ENCODE data around the gene LYZ. TPM values are rescaled to one million over a fixed set of nuclear protein-coding genes. Genes with fewer than 3 reads are reported as not detected.
"Not testable (repeated sequence)": the region's sequence is repeated elsewhere in the genome, so short reads cannot be mapped to it uniquely, and the experiment has no call there.

LYZ gene
- polyA plus RNA-seq, result 100 to 1,000 TPM in 1 of 3 donors, 10 to 100 TPM in 2; 14.3 to 257 (median 48.7) TPM

GRCh38 chr12:69348162-69348938 lies at the start of gene LYZ:
TSS of gene LYZ (plus strand) at chr12:69348381. CDS start at chr12:69348409, 28 bp downstream.
- no peak within 1 kb of the TSS for H3K27ac ChIP-seq (ENCODE audit: low read depth, low read length)
- WGBS, 3 donors, result 57 to 64% (median 63%) methylated on average over 4 of the region's 4 CpGs

- WGBS, 3 donors, result 83 to 92% (median 88%) methylated on average over 2 of the region's 2 CpGs
These were observed 49.2 kb upstream of the LYZ start for GRCh38 chr12:69298947-69299346.

GRCh38 chr12:69304284-69304683 lies 43.9 kb upstream of the LYZ start:
- 97 to 100% (median 97%) methylated on average over 1 of the region's 1 CpG for WGBS, 3 donors
- H3K27ac ChIP-seq (ENCODE audit: low read depth, low read length), result no peak overlapping the region

More at GRCh38 chr12:69298947-69299346, 49.2 kb upstream of the LYZ start:
- H3K27ac ChIP-seq (ENCODE audit: low read depth, low read length), result no peak overlapping the region

GRCh38 chr12:69309461-69309860 lies 38.7 kb upstream of the LYZ start:
- H3K27ac ChIP-seq (ENCODE audit: low read depth, low read length), result no peak overlapping the region
- WGBS, 3 donors, result 59 to 85% (median 77%) methylated on average over 3 of the region's 3 CpGs

DNA sequence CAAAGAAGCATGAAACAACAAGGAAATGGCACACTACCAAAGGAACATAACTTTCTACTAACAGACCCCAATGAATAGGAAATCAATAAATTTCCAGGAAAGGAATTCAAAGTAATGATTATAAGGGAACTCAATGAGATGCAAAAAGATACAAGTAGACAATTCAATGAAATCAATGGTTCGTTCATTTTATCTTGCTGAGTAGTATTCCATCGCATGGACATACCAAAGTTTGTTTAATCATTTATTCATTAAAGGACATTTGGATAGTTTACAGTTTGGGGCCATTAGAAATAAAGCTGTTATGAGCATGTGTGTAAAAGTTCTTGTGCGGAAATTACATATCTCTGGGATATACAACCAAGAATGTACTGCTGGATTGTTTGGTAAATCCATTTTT lies 35.0 kb upstream of the LYZ start:
- no peak overlapping the region for H3K27ac ChIP-seq (ENCODE audit: low read depth, low read length)
- 96 to 99% (median 98%) methylated on average over 3 of the region's 3 CpGs for WGBS, 3 donors

DNA sequence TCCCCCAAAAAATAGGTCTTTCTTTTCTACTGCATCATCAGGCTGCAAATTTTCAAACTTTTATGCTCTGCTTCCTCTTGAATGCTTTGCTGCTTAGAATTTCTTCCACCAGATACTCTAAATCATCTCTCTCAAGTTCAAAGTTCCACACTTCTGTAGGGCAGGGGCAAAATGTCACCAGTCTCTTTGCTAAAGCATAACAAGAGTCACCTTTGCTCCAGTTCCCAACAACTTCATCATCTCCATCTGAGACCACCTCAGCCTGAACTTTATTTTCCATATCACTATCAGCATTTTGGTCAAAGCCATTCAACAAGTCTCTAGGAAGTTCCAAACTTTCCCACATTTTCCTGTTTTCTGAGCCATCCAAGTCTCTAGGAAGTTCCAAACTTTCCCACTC lies 31.4 kb upstream of the LYZ start:
- H3K27ac ChIP-seq (ENCODE audit: low read depth, low read length), result not testable (repeated sequence)

GRCh38 chr12:69317233-69317632 lies 30.9 kb upstream of the LYZ start:
- not testable (repeated sequence) for H3K27ac ChIP-seq (ENCODE audit: low read depth, low read length)
- WGBS, 3 donors, result 78 to 90% (median 84%) methylated on average over 2 of the region's 2 CpGs

GRCh38 chr12:69318225-69318624 lies 30.0 kb upstream of the LYZ start:
- H3K27ac ChIP-seq (ENCODE audit: low read depth, low read length), result no peak overlapping the region
- 91 to 96% (median 94%) methylated on average over 2 of the region's 2 CpGs for WGBS, 3 donors

DNA sequence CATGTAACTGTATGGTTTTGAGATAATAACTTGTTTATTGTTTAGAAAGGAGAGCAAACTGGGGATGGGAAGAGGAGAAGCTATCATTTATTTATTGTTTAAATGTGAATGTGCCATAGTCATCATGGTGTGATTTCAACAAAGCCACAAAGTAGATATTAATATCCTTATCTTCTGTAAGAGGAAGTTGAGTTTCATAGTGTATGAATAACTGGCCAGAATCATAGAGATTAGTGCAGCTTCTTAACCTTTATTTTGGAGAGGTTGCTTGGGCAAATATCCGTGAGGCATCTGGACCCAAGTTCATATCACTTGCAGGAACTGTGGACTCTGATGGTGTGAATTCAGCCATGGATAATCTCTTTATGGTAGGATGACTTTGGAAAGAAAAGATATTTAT lies 26.8 kb upstream of the LYZ start:
- no peak overlapping the region for H3K27ac ChIP-seq (ENCODE audit: low read depth, low read length)
- 70 to 89% (median 83%) methylated on average over 1 of the region's 1 CpG for WGBS, 3 donors

GRCh38 chr12:69324797-69325466 lies 23.2 kb upstream of the LYZ start:
- 75 to 84% (median 76%) methylated on average over 2 of the region's 2 CpGs for WGBS, 3 donors
- H3K27ac ChIP-seq (ENCODE audit: low read depth, low read length), result no peak overlapping the region

DNA sequence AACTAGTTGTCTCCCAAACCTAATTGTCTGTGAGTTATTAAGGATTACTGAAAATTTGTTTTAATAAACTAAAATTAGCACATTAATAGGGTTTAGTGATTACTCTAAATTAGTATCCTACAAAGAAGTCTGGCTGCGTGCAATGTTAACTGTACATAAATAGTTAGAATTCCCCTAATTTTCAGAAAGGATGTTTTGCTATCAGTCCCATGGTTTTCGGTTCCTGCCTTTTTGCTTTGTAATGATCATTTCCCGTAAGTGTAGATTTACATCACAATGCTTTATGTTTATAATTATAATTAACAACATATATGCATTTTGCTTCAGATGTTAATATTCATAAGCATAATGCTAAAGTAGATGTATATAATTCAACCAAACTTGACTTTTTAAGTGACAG lies 19.8 kb upstream of the LYZ start:
- no peak overlapping the region for H3K27ac ChIP-seq (ENCODE audit: low read depth, low read length)
- WGBS, 3 donors, result 41 to 91% (median 58%) methylated on average over 3 of the region's 3 CpGs

- H3K27ac ChIP-seq (ENCODE audit: low read depth, low read length), result no peak overlapping the region
- 27 to 42% (median 39%) methylated on average over 8 of the region's 8 CpGs for WGBS, 3 donors
These were observed 18.3 kb upstream of the LYZ start for GRCh38 chr12:69329669-69330428.

GRCh38 chr12:69330475-69331473 lies 17.4 kb upstream of the LYZ start:
- H3K27ac ChIP-seq (ENCODE audit: low read depth, low read length), result no peak overlapping the region
- 2 to 6% (median 6%) methylated on average over 18 of the region's 18 CpGs for WGBS, 3 donors

DNA sequence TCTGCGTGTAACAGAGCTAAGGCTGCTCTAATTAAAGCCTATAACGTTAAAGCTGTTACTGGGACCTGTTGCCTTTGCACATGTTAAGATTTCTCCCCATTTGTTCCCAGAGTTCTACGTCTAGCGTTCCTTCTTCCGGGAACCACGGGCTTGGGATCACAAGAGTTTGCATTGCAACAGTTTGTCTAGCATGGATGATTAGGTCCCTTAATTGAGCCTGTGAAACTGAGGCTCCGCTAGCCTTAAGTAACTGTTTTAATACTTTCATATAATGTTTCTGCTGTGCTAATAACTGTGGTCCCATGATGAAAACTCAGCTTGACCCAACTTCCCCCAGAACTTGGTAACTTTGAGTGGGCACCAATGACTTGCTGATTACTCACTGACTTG lies 16.7 kb upstream of the LYZ start:
- WGBS, 3 donors, result 10 to 16% (median 11%) methylated on average over 7 of the region's 7 CpGs
- no peak overlapping the region for H3K27ac ChIP-seq (ENCODE audit: low read depth, low read length)

DNA sequence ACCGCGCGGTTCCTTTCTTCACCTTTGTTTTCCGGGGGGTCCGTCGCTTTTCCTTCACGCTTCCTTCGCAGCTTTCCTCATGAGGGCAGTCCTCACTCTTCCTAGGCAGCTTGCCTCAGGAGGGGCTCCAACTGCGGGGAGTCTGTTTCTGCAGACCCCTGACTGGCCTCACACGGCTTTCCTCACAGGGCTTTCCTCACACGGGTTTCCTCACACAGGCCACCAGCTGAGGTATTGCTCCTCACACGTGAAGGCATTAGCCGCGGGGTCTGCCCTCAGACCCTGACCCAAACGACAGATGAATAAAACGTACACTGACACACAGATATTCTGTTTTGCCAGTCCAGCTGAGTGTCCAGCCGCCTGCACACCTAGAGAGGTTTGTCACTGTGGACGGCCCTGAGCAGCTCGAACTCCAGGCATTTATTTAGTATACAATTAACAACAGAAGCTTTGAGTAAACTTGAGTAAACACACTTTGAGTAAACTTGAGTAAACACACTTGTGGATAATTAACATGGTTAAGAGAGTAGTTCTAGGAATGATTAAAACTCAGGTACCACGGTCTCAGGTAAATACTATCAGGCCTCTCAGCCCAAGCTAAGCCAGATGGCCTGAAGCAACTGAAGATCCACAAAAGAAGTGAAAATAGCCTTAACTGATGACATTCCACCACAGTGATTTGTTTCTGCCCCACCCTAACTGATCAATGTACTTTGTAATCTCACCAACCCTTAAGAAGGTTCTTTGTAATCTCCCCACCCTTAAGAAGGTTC lies 16.1 kb upstream of the LYZ start:
- no peak overlapping the region for H3K27ac ChIP-seq (ENCODE audit: low read depth, low read length)
- WGBS, 3 donors, result 39 to 53% (median 46%) methylated on average over 20 of the region's 20 CpGs

GRCh38 chr12:69332815-69333358 lies 15.3 kb upstream of the LYZ start:
- no peak overlapping the region for H3K27ac ChIP-seq (ENCODE audit: low read depth, low read length)
- WGBS, 3 donors, result 41 to 88% (median 79%) methylated on average over 6 of the region's 6 CpGs

GRCh38 chr12:69334158-69334557 lies 14.0 kb upstream of the LYZ start:
- no peak overlapping the region for H3K27ac ChIP-seq (ENCODE audit: low read depth, low read length)
